Stimulated activated CD8-positive, alpha-beta memory T cell treated with anti-CD3 and anti-CD28 coated beads, Interleukin-12 subunit alpha, Interleukin-12 subunit beta, amount 100 ng/mL, for 24 hours (primary cell): ENCODE measurements around the gene ITPK1.
"Not testable (repeated sequence)": the region's sequence is repeated elsewhere in the genome, so short reads cannot be mapped to it uniquely, and the experiment has no call there.

ENCODE experiments used
- DNase-seq: peaks from one replicate; pipeline ENCODE4 v3.0.0-alpha.2; 2020; ENCODE audit errors: extremely low read depth

Gene ITPK1

DNA sequence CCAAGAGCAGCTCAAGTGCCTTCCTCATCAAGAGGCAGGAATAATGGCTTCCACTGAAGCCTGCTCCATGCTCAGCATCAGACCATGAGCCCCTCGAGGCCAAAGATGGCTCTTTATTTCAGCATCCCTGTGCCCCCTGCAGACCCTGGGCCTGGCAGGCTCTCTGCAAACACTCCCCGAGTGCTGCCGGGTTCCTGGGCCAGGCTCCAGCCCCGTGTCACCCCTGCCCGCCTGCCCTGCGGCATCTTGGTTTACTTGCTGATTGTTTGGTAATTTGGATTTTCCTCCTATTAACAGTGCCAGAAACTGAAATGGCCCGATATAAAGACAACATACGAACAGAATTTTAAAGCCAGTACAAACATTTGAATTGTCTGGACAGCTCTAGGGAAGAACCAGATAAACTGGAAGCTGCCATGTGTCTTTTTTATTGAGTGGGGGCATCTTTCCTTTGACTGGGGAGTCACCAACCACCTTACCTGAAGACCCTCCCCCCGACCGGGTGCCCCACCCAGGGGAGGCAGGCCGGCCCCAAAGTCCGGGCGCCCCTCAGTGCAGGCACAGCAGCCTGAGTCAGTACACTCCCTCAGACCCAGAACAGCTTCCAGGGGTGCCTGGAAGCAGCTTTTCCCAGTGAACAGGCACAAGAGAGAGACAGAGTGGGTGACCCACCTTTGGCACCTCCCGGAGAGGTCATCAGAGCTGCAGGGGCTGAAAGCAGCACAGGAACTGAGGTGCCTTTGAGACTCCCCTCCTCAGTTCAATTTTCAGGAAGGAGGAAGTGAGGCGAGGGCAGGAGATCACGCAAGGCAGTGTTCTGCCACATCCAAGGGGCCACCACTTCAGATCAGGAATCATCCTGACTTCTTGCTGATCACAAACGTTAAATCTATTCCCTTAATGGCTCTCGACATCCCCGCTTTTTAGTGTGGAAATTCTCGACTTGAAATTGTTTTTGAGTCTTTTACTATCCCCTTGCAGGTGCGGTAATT lies 30.6 kb downstream of the ITPK1 start:
- no peak for DNase-seq

DNA sequence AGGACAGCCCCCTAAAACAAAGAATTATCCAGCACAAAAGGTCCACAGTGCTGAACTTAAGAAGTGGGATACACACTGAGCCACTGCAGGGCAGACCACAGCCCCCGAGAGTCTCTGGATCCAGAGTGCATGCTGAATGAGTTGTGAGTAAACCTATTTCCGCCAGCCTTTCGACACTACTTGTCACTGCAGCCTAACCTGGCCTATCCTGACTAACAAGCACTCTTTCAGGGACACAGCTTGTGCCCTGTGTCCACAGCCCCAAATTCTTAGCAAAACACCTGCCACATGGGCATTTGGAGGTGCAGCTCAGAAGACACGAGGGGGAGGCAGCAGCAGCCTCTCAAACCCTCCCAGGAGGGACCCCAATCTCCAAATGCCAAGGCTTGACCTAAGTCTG lies 31.3 kb downstream of the ITPK1 start:
- DNase-seq = no peak

DNA sequence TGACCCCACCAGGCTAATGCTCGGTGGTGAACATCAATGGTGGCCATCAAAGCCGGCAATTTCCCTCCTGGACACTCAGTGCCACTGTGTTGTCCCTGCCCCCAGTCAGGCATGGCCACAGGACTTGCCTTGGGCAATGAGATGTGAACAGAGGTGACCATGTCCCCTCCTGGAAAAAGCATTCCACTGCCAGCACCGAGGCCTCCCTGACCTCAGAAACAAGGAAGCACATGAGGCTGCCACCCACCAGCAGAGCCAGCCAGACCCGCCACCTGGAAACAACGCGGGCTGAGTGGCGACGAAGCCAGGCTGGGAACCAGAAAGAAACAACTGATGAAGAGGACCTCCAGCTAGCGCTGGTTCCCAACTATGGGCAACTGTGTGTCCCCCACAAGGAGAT lies 31.8 kb downstream of the ITPK1 start:
- no peak for DNase-seq

DNA sequence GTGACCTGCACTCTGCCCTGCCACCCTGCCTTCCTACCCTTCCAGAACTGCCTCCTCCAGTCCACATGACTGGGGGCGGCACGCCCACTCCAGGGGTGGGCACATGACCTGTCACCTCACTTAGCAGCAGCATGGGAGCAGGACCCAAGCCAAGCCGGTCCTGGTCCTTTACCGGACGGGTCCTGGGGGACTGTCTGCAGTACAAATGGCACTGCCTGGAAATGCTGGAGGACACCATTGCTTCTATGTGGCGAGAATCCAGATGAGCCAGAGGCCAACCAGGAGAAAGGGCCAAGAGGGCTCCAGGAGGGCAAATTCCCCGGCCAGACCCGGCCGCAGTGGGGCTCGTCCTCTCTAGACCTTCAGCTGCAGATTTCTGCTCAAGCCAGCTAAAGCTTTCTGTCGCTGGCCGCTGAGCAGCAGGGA lies 33.1 kb downstream of the ITPK1 start:
- DNase-seq = no peak

DNA sequence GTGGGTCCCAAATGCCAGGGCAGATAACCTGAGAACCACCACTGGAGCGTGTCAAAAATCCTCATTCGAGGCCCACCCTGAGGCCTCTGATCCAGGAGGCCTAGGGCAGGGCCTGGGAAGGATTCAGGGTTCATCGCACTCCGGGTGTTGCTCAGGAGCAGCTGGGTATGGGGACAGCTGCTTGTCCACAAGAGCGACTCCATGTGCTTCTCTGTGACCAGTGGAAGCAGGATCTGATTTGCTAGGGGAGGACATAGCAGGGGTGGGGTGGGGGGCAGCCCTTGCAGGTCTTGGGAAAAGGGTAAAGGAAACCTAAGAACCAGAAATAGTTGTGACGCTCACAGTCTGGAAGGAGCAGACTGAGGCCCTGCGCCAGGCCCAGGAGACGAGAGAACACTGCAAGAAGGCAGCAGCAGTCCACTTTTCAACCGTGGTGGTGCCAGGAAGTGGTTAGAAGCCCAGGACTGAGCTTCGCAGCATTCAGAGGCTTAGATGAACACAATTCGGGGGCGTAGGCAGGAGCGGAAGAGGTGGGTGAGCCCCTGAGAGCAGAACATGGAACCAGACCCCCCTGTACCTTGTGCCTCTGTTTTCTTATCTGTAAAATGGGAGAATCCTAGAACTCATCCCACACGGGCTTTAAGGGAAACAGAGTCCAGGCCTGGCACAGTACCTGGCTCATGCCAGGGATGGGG lies 33.7 kb downstream of the ITPK1 start:
- no peak for DNase-seq

DNA sequence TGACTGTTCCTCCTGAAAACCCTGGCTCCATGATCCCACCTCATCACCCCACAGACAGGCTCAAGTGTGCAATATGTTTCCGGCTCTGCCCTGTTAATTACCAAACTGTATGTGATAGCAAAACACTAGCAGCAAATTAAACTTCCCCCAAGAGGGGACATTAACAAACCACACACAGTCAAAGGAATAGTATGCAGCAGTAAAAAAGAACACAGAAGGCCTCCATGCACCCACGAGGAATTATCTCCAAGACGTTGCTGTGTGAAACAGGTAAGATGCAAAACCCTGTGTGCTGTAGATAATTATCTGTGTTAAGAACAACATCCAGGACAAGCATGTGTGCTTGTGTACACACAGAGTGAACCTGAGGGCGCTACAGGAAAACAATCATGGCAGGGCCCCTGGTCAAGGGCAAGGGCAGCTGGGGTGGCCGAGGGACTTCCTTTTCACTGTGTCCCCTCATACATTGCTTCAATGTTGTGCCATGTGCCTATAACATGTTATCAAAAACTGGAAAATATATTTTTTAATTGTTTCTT lies 35.8 kb downstream of the ITPK1 start:
- DNase-seq = no peak

DNA sequence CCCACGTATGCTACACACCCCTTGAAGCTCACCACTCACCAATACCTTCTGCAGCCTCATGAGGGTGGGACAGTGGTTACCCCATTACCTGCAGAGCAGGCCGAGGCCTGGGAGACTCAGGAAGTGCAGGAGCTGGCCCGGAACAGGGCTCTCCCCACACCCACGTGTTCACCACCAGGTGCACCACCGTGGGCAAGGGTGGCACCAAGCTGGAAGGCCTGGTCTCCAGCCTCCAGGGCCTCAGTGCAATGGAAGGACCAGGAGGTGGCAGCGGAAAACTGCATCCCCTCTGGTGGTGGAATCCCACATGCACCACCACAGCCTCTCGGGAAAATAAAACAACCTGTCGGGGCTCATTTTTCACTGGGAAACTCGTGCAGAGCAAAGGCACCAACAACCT lies 36.4 kb downstream of the ITPK1 start:
- no peak for DNase-seq

DNA sequence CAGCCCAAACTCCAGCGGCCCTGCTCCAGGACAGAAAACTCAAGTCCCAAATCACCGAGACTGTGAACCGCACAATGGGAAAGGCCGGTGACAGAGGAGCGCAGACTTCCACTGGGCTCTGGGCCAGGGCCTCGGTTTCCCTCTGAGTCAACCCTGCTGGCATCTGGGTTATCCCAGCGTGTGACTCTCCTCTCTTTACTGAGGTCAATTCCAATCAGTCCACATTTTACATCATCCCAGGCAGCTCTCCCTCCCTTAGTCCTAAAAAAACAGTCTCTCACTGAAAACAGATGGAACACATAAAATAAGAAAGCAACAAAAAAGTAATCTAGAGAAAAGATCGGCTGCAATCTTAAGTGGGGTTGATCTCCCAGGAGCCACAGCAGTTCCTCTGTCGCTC lies 36.9 kb downstream of the ITPK1 start:
- DNase-seq = no peak

DNA sequence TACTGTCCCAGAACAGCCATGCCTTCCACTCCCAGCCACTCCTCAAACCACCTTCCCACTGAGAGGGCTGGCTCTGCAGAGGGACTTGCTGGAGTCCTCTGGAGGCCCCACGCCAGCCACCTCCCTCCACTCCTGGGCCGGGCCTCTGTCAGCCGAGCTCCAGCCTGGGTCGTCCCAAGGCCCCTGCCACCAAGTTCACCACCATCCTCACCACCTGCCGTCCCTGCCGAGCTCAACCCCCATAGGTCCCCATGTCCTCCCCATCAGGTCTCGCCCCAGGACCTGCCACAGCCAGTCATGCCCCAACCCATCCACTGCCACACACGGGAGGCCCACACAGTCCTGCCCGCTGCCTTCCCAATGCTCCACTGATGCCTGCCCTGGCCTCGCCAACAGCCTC lies 39.0 kb downstream of the ITPK1 start:
- DNase-seq = no peak

DNA sequence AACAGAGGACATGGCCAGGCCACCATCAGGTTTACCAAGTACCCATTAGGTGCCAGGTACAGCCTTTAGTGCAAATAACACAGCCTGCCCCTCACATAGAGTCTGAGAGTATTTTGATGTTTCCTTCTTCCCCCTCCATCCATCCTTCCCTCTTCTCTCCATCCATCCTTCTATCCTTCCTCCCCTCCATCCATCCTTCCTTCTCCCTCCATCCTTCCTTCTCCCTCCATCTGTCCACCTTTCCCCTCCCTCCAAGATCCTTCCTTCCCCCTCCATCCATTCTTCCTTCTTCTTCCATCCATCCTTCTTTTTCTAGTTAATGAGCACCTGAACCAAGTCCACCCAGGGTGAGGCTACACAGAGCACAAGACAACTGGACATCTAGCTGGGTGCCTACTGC lies 39.8 kb downstream of the ITPK1 start:
- no peak for DNase-seq

DNA sequence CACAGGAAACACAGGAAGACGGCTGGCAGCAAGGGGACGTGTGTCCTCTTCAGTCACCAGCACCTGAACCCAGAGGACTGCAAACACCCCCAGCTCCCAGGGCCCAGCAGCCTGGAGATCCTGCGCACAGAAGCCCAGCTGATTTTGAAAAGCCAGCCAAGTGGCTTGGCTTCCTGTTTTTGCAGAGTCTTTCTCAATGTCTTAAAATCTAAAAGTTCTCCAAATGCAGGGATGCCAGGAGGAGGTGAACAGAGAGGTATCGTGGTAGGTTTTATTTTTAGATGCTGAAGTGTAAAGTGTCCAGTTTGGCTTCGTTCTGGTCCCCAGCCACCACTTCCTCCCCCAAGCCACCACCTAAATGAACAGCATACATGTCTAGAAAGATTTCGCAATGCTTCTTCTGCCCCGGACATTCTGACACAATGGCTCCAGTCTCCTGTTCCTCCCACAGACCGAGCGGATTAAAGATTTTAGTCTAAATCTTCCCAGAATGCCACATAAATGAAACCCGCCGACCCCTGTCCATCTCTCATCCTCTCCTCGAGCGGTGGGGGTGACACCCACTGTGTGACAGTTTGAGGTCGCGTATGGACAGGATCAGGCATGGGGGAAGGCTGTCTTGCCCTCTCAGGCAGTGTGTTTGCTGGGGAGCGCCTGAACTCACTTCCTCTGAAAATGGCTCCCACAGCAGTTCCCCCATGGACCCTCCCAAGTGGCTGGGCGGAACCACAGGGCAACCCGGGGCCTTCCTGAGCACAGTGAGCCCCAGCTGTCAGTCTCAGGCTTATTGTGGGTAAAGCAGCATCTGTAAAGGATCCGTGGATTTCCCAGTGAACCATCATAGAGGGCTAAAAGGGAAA lies 41.6 kb downstream of the ITPK1 start:
- no peak for DNase-seq

DNA sequence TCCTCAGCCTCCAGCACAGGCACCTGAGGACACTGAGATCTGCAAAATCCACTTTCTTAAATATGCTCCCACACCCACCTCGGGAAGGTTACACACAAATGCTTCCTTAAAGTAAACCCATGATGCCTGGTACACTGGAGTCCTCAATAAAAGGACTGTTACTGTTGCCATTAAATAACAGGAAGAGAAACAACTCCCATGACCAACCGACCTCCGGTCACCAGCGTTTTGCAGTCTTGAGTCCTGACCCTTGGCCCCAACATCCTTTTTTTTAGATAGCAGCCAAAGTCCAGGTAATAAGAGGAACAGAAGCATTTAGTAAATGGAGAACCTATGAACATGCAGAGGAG lies 42.4 kb downstream of the ITPK1 start:
- no peak for DNase-seq

DNA sequence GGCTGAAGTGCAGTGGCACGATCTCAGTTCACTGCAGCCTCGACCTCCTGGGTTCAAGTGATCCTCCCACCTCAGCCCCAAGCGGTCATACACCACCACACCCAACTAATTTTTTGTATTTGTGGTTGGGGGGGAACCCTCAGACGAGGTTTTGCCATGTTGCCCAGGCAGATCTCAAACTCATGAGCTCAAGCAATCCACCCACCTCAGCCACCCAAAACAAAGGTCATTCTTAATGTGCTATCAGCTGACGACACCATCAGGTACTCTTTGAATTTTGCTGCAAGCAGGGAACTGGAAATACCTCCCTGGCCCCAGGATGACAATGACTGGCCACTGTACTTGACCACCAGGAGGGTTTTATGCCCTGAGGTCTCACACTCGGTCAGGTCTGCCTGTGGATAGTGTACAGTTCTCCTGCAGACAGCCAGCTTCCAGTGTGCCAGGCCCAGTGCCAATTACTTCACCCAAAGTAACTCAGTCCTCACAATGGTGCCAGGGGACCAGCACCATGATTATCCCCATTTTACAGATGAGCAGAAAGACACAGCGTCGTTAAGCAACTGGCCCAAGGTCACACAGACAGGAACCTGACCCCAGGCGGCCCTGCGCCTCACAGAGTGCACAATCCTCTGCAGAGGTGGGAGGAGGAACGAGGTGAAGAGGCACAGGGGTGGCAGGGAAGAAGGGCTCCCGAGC lies 42.9 kb downstream of the ITPK1 start:
- DNase-seq = no peak

DNA sequence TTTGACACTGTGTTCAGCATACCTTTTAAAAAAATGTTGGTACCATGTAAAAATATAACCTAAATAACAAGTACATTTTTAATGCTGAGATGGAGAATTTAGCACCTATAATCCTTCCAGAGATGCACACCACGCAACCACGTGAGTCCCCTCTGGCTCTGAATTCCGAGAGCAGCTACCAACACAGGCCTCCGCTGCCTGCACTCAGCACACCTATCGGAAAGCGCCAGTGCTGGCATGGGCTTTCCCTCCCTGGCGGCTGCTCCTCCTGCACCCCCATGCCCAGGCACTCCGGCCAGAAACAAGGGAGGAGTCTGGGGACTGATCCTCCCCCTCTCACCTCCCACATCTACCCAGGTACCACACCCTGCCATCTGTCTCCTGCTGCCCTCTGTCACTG lies 47.0 kb downstream of the ITPK1 start:
- DNase-seq = no peak

DNA sequence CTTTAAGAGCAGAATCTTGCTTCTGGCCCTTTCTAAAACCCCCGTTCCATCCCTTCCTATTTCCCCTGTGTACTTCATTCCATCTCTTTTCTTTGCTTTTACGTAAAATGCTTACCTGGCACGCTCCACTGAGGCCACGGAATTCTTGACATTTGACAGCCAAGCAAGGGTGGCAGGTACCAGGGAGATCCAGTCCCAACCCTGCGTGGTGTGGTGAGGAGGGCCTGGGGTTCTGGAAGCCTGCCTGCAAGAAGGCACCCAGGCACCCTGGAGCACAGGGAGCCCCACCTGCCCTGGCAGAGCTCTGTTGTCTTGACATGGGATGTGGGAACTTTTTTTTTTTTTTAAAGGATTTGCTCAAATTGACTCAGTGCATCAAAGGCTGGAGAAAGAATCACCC lies 48.6 kb downstream of the ITPK1 start:
- DNase-seq = no peak

DNA sequence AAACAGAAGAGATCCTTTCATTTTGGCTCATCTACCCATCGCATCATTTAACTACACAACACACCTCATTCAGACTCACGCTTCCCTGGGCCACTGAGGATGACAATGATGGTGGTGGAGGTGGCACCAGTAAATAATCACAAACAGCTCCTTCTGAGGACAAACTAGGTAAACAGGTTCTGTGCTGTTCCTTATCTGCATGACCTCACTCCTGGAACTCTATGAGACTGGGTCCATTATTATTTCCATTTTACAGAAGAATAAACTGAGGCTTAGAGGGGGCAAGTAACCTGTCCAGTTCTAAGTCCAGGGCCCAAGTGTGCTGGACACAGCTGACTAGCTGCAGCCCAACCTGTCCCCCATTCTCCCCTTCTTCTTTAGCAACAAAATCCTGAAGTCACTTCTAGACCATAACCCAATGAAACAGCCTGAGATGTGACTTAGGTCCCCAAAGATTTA lies 50.4 kb downstream of the ITPK1 start:
- DNase-seq = no peak

DNA sequence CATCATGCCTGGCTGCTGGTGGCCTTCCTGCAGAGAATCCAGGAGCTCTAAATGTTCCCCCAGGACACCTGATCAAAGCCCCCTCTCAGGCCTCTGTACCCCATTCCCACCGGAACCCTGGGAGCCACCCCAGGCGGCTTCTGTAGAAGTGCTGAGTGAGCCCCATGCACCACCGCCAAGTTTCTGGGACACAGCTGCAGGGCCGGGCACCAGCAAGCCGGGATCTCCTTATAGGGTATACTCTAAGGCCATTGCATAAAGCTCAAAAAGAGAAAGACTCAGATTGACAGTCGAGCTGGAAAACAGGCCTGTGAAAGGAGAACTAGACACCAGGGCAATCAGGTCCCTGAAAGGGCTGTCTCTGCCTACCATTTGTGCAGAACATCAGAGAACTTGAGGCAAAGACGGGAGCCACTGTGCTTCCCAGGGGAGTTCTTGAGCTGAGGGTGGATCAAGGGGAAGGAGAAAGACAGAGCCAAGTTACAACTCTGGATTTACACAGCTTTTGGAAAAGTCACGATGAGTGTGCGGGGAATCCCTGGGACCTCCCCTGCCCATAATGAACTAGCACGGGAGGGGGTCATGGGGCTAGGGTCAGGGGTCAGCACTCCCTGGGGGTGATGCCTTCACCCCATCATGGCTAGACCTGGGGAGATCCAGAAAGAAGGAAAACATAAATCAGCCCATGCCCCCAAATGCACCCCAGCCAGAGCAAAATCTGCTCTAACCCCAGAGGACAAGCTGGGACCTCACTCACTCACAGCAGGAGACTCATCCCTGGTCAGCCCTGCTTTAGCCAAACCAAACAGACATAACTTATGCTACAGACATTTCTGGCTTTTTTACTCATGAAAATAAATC lies 51.1 kb downstream of the ITPK1 start:
- DNase-seq = no peak

DNA sequence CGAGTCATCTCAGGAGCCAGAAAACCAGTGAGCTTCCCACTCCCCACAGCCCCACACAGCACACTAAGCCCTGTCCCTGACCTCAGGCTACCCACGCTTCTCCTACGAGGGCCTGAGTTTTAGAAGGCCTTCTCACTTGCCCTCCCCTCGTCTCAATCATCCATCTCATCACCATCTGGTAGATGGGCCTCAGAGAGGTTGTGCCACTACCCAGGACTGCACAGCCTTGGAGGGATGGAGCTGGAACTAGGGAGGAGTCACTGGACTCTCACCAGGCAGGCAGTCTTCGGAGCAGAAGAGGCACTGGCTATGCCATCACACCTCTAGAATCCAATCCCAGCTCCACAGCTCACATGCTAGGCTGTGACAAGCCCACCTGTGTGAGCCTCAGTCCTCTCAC lies 52.3 kb downstream of the ITPK1 start:
- DNase-seq = no peak

DNA sequence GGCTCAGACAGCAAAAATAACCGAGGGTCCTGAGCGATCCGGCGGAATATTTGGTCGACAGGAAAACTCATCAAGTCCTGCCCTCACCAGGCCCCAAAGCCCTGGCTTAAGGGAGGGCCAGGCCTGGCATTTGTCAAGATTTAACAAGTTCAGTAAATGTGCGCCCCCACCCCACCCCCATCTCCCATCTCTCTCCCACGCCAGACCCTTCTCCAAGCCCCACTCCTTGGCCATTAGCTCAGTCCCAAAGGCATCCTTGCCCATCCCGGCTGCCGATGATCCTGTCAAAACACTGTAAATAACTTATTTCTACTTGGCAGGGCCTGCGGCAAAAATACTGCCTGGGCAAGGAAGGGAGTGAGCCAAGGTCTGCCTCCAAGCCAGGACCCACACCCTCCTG lies 52.8 kb downstream of the ITPK1 start:
- DNase-seq = no peak

DNA sequence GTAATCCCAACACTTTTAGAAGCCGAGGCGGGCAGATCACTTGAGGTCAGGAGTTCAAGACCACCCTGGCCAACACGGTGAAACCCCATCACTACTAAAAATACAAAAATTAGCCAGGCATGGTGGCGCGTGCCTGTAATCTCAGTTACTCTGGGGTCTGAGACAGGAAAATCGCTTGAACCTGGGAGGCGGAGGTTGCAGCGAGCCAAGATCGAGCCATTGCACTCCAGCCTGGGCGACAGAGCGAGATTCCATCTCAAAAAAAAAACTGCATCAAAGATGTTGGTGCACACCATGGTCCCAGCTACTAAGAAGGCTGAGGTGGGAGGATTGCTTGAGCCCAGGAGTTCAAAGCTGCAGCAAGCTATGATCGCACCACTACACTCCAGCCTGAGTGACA lies 53.7 kb downstream of the ITPK1 start:
- not testable (repeated sequence) for DNase-seq
